Heart right ventricle (tissue), 16 donors: ENCODE measurements around the gene ATXN1. TPM values are rescaled to one million over a fixed set of nuclear protein-coding genes. Genes with fewer than 3 reads are reported as not detected.

Experiments used
- ATAC-seq, 8 donors: fragments of 200-7000 bp; cut with Tn5 transposase; one replicate each; pipeline ENCODE4 v1.9.1; 2020; ENCODE audit warnings: mild to moderate bottlenecking in 8 of 8, moderate library complexity in 8 of 8, moderate number of reproducible peaks in 1 of 8
- DNase-seq, 2 donors: peaks; one replicate each; pipeline ENCODE4 v3.0.0-alpha.2; 2020
- H3K27ac ChIP-seq, 10 donors: fragments of 200-600 bp; sonication (generic) in 2 of 10; one replicate each; pipeline versions ENCODE4 v1.5.0 to v1.8.0; 2020 to 2022; ENCODE audit warnings: mild to moderate bottlenecking in 3 of 10
- H3K27me3 ChIP-seq, 7 donors: fragments of 200-600 bp; one replicate each; pipeline ENCODE4 v1.8.0; 2021 to 2022; ENCODE audit warnings: mild to moderate bottlenecking in 2 of 7
- H3K36me3 ChIP-seq, 9 donors: fragments of 200-600 bp; sonication (generic) in 1 of 9; one replicate each; pipeline versions ENCODE4 v1.5.0 to v1.8.0; 2020 to 2022; ENCODE audit warnings: mild to moderate bottlenecking in 2 of 9
- H3K4me1 ChIP-seq, 9 donors: fragments of 200-600 bp; sonication (generic) in 1 of 9; one replicate each; pipeline versions ENCODE4 v1.5.0 to v1.8.0; 2020 to 2022; ENCODE audit warnings: mild to moderate bottlenecking in 4 of 9
- H3K4me3 ChIP-seq, 10 donors: fragments of 200-600 bp; sonication (generic) in 2 of 10; one replicate each; pipeline versions ENCODE4 v1.5.0 to v1.8.0; 2020 to 2022; ENCODE audit warnings: mild to moderate bottlenecking in 7 of 10, moderate library complexity in 2 of 10
- H3K9me3 ChIP-seq, 11 donors: fragments of 200-600 bp in 10 of 11; sonication (generic) in 2 of 11; one replicate each; pipeline versions ENCODE4 v1.5.0 to v1.8.0; 2013 to 2022; ENCODE audit warnings: mild to moderate bottlenecking in 2 of 11, control low read depth in 1 of 11, moderate library complexity in 1 of 11
- CTCF ChIP-seq, 9 donors: fragments of 200-600 bp; sonication (generic) in 2 of 9; IDR thresholded peaks; one replicate each; pipeline versions ENCODE4 v1.5.0 to v1.8.0; 2021 to 2022; ENCODE audit warnings: antibody characterized with exemption in 9 of 9, mild to moderate bottlenecking in 5 of 9, moderate library complexity in 1 of 9
- WGBS, 2 donors: extraction: QIAGEN DNeasy Blood & Tissue Kit; methylation state at CpG; one replicate each; pipeline ENCODE4 v1.1.7; 2013; ENCODE audit warnings: inconsistent platforms in 1 of 2; 5-methylcytosine and 5-hydroxymethylcytosine counted together
- intact Hi-C, 10 donors: fragments of 100-400 bp; cut with DNase I; formaldehyde crosslinking; loops; one replicate each; pipeline versions ENCODE4 v1.11.1 to v1.14.2; 2022
- polyA plus RNA-seq, 2 donors: library from polyadenylated mRNA; stranded (reverse); fragments of 200-250 nt; gene quantifications; one replicate each; pipeline ENCODE4 v1.2.3, GENCODE V29; 2013
- total RNA-seq, 10 donors: library from RNA; stranded (reverse); fragmentation: NEBNext Ultra II Directional in 3 of 10; extraction: Animal tissue kit (Norgen Biotek cat#: 25700) in 3 of 10; gene quantifications; one replicate each; pipeline versions ENCODE4 v1.2.1 to v1.2.4, GENCODE V29; 2021 to 2023
- donor health status: Arrhythmogenic right ventricular cardiomyopathy.
- donor health status: ischemic (EF 13 %, LVEDD 7.1; RV severe dilation, severe dysfunction).
- donor health status: healthy with polysubstance abuse.
- donor health status: DM: no; HTN: yes; CAD: no.
- donor health status: DM: no; HTN: no; CAD: no.
- donor health status: ischemic (EF 25% LVEDD 6.9; RV normal size, moderate dysfunction).
- donor health status: ischemic (EF 25% LVEDD 5.7; RV mildly dilated, moderate dysfunction).
- donor health status: healthy.
- donor health status: DM: yes; HTN: yes; CAD: no.
- donor health status: Ischemic cardiomyopathy.
- donor health status: ischemic (EF 35%, LVEDD 5.7; RV mildly dilated, moderate dysfunction).
- donor health status: nonischemic (EF 11% LVEDD 7.7; RV severe dilation, severe dysfunction).
- donor health status: DM: yes; HTN: yes; CAD: no.
- donor health status: PGD.
- donor health status: ischemic (EF 29% LVEDD 5.4; RV normal size, mild dysfunction).
- donor health status: nonischemic (EF 23%, LVEDD 6.1; RV moderate dilation, normal function).

The ATXN1 gene
- total and polyA plus RNA-seq, 12 donors: 4.1 to 46.5 (median 40.3) TPM

DNA sequence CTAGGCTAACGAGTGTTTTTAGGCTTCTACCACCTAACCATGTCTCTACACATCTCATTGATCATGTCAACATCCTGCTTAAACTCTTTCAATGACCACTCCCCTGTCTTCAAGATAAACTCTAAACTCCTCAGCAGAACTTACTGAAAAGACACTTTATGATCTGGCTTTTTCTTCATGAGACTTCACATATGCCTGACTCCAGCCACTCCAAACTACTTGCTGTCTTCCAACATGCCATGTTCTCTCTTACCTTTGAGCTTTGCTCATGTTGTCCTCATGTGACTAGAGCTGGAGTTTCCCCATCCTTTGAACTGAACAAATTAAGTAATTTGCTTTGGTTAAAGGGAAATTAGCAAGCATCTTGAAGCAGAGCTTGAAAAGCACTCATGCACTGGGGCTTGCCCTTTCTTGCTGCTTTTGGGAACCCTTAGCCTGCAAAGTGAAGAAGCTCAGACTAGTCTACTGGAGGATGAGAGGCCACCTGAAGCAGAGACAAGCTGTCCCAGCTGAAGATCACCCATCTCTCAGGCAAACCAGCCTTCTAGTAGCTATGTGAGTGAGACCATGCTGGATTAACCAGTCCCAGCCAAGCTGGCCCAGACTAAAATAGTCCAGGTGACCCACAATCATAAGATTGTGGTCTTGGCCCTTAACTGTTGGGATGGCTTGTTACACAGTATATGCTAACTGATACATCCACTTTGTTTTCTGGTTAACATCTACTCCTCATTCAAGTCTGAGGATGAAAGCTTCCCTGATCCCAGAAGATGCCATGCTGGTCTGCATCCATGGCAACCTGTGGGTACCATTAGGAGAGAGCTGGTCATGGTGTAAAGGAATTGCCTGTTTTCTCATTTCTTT, 287.1 kb downstream of the ATXN1 start:
- Histone ChIP-seq H3K36me3 (no peaks in the 10 kb centered on the region), H3K9me3 (no peaks in the 10 kb centered on the region), H3K27me3 (no peaks in the 10 kb centered on the region), H3K4me3 (no peak overlapping the region), H3K27ac (peak overlapping the region in 1 of 10 donors; percentile 5), H3K4me1 (peaks cover 4 to 38% (median 18%) of the 10 kb centered on the region in 9 donors)
- ATAC-seq (no peak), DNase-seq (no peak)
- 89 to 95% methylated on average over 1 of the region's 1 CpG for WGBS, 2 donors
- intact Hi-C loops: no loop called here
- no peak for TF ChIP-seq CTCF (IDR thresholded peaks at IDR 0.05)

DNA sequence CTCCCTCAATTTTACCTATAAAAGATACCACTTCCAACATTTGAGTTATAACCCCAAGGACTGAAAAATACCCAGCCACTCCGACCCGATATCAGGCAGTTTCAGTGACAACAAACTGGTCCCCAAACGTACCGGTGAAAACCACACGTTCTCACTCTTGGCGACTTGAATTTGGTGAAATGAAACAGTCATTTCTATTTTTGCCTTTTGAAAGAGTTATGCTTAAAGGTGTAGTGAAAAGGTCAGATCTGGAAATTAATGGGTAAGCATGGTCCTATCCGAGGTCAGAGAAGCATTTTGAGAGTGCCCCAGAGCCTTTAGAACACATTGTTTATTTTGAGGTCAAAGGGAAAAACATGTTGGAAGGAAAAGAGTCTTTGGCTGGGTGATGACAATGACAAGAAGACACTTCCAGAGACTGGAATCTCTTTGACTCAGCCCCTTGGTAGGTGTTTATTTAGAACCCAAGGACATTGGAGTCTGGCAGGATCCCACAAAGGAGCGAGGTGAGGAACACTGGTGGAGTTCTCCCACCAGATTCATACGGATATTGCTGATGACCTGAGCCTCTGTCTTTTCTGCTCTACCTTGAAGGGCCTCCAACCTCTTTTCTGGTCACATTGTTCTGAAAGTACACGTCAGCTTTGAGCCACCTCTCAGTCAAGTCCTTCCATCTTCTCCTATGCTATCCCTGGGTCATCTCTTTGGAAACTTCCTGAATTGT, 287.9 kb downstream of the ATXN1 start:
- Histone ChIP-seq H3K4me1 (peaks cover 4 to 33% (median 18%) of the 10 kb centered on the region in 9 donors), H3K27me3 (no peaks in the 10 kb centered on the region), H3K9me3 (no peaks in the 10 kb centered on the region), H3K4me3 (no peak overlapping the region), H3K27ac (peak overlapping the region in 1 of 10 donors; percentile 65), H3K36me3 (no peaks in the 10 kb centered on the region)
- no peak for ATAC-seq
- DNase-seq: no peak
- WGBS, 2 donors: 76 to 85% methylated on average over 10 of the region's 10 CpGs
- intact Hi-C loops: no loop called here
- no peak for TF ChIP-seq CTCF (IDR thresholded peaks at IDR 0.05)

DNA sequence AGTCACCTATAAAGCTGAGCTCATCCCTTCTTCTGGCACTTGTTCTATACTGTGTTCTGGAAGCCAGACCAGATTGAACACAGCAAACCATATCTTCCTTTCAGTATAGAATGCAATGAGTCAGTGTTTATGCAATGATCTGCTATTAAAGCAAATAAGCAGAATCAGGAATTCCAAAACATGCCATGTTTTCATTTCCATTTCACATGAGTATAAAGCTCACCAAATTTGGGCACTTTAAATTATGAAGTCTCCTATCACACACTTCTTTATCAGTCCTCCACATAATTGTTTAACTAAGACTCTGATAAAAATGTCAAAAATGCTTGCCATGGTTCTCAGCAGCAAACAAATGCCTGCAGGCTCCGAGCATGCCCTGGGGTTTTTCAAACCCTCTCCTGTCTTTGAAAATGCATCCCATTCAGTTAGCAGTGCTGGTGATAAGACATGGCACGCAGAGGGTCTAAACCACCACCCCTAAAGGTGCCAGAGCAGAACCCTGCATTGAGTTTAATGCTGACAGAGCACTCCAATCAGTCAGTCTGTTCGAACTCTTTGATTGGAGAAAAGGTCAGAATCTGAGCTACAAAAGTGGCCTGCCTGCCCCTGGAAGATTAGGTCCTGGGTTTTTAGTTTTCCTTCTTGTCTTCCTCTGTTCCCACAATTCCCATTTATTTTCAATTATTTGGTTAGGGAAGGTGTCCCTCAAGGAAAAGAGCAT, 288.8 kb downstream of the ATXN1 start:
- Histone ChIP-seq H3K27ac (peak overlapping the region in 1 of 10 donors; percentile 33), H3K27me3 (no peaks in the 10 kb centered on the region), H3K4me1 (peaks cover 3 to 24% (median 12%) of the 10 kb centered on the region in 9 donors), H3K9me3 (no peaks in the 10 kb centered on the region), H3K4me3 (no peak overlapping the region), H3K36me3 (no peaks in the 10 kb centered on the region)
- 41 to 57% methylated on average over 3 of the region's 3 CpGs for WGBS, 2 donors
- TF ChIP-seq CTCF (IDR thresholded peaks at IDR 0.05): no peak
- no peak for DNase-seq
- intact Hi-C loops: no loop called here
- ATAC-seq: no peak

GRCh38 chr6:16471910-16472297, 289.4 kb downstream of the ATXN1 start:
- ATAC-seq: no peak
- no peak for DNase-seq
- peaks cover 0 to 18% (median 11%) of the 10 kb centered on the region in 9 donors for H3K4me1 ChIP-seq
- H3K9me3 ChIP-seq: no peaks in the 10 kb centered on the region
- no peak overlapping the region for H3K4me3 ChIP-seq
- no peak overlapping the region for H3K27ac ChIP-seq
- intact Hi-C loops: no loop called here
- H3K36me3 ChIP-seq: no peaks in the 10 kb centered on the region
- no peak for TF ChIP-seq CTCF (IDR thresholded peaks at IDR 0.05)
- H3K27me3 ChIP-seq: no peaks in the 10 kb centered on the region
- 98 to 100% methylated on average over 3 of the region's 3 CpGs for WGBS, 2 donors
